NT2/D1 (cell line): ENCODE measurements around the gene KRT13.

ENCODE experiments used
- YY1 ChIP-seq: IDR thresholded peaks from 2 replicates; pipeline ENCODE4 v1.6.1; 2011; ENCODE audit not compliant: insufficient read length, insufficient read depth
- ZNF274 ChIP-seq: IDR thresholded peaks from 2 replicates; pipeline ENCODE4 v1.6.1; 2011; ENCODE audit warnings: mild to moderate bottlenecking, low read depth, low read length

DNA sequence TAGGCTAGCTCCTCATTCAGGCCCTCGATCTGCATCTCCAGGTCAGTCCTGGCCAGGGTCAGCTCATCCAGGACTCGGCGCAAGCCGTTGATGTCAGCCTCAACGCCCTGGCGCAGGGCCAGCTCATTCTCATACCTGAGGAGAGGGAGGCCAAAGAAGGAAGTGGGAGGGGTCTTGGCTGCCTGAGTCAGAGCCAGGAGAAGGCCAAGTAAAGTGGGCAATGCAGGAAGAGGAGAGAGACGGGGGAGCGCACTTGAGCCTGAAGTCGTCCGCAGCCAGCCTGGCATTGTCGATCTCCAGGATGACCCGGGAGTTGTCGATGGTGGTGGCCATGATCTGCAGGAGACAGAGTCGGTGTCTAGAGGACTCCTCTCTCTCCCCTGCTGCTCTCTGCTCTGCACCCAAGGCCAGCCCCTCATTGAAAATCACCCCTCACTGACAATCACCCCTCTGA, 11.4 kb upstream of the KRT13 start:
- no peak for TF ChIP-seq ZNF274
- TF ChIP-seq YY1: no peak
